ENCODE measurements around the gene TMEM116. TPM values are rescaled to one million over a fixed set of nuclear protein-coding genes. Genes with fewer than 3 reads are reported as not detected.
A peak's percentile ranks its signal among the peaks of the same experiment; 100 is the strongest.

The TMEM116 gene
- total RNA-seq, 2 experiments from 2014 or later, result 12.7 to 13.1 TPM

GRCh38 chr12:111886662-111887545 lies 126.1 kb downstream of the TMEM116 start:
- no peak overlapping the region for H3K4me3 Mint-ChIP-seq
- H3K27ac Mint-ChIP-seq, result peak overlapping the region; percentile 24
- peaks cover 71% of the 10 kb centered on the region for H3K36me3 Mint-ChIP-seq (ENCODE audit: low read depth)

GRCh38 chr12:111881716-111882115 lies 131.2 kb downstream of the TMEM116 start:
- CTCF ChIA-PET, result no interaction called here
- H3K36me3 Mint-ChIP-seq (ENCODE audit: low read depth), result peaks cover 60% of the 10 kb centered on the region

More at GRCh38 chr12:111886662-111887545, 126.1 kb downstream of the TMEM116 start:
- Mint-ChIP-seq H3K9me3 (ENCODE audit: insufficient read depth) (no peaks in the 10 kb centered on the region), H3K27me3 (ENCODE audit: low read depth) (no peaks in the 10 kb centered on the region), H3K4me1 (ENCODE audit: low read depth) (no peaks in the 10 kb centered on the region)
- DNase-seq, result no peak
- CTCF ChIA-PET, result interaction anchor here (1.2 kb wide), 1 partner anchor 18 kb away, joined by 4 read pairs; no protein-coding TSS in a partner anchor
- no peak for ATAC-seq
- POLR2A ChIA-PET, result no interaction called here

More at GRCh38 chr12:111881716-111882115, 131.2 kb downstream of the TMEM116 start:
- no peaks in the 10 kb centered on the region for H3K4me1 Mint-ChIP-seq (ENCODE audit: low read depth)
- no peak overlapping the region for H3K4me3 Mint-ChIP-seq
- no peak overlapping the region for H3K27ac Mint-ChIP-seq
- ATAC-seq (no peak), DNase-seq (no peak)
- POLR2A ChIA-PET, result no interaction called here
- no peaks in the 10 kb centered on the region for H3K9me3 Mint-ChIP-seq (ENCODE audit: insufficient read depth)
- no peaks in the 10 kb centered on the region for H3K27me3 Mint-ChIP-seq (ENCODE audit: low read depth)

Small RNA genes within 50 kb of the gene (microRNA-seq; reads per million reads assigned to microRNA genes)
- not detected for gene MIR3657

Other genes starting within 250 kb of the TMEM116 start
- under 1 TPM; 0.29 to 0.31 TPM for gene ALDH2, start 246.2 kb downstream of the TMEM116 start, total RNA-seq
- gene MAPKAPK5, start 170.9 kb downstream of the TMEM116 start, total RNA-seq, result 10 to 100 TPM; 49.5 to 59.9 TPM
- gene ERP29, start 261 bp upstream of the TMEM116 start, total RNA-seq, result 100 to 1,000 TPM; 134 to 145 TPM
- 10 to 100 TPM; 27.5 to 31.2 TPM for gene NAA25, start 95.6 kb upstream of the TMEM116 start, total RNA-seq
- 10 to 100 TPM; 54.6 to 55.9 TPM for gene TRAFD1, start 112.4 kb upstream of the TMEM116 start, total RNA-seq

Data from activated CD8-positive, alpha-beta T cell treated with anti-CD3 and anti-CD28 coated beads, Interleukin-2, amount 10 ng/mL, durations not matched to agents 7 days and 5 days (primary cell).